Fibroblast of the aortic adventitia (primary cell): ENCODE measurements around the gene GPC5. TPM values are rescaled to one million over a fixed set of nuclear protein-coding genes. Genes with fewer than 3 reads are reported as not detected.

Experiments used
- DNase-seq: peaks from one replicate; pipeline ENCODE4 v3.0.0-alpha.2; 2010; ENCODE audit warnings: low read depth
- H3K4me3 ChIP-seq: 2 replicates; pipeline ENCODE4 v1.5.1; 2011; ENCODE audit warnings: low read depth, mild to moderate bottlenecking, control low read depth, low read length, moderate library complexity
- CTCF ChIP-seq: IDR thresholded peaks from 2 replicates; pipeline ENCODE4 v1.5.1; 2011; ENCODE audit warnings: mild to moderate bottlenecking, low read length, control low read depth, inconsistent platforms; ENCODE audit not compliant: insufficient read depth
- total RNA-seq: library from RNA; depleted of rRNA; stranded (reverse); fragments of >200 nt; gene quantifications from 2 replicates; pipeline ENCODE4 v1.2.3, GENCODE V29; 2012; ENCODE audit warnings: low replicate concordance

GPC5 gene
- total RNA-seq, 1 donor = 0.18 TPM

GRCh38 chr13:92315265-92315664, 916.8 kb downstream of the GPC5 start:
- no peak for DNase-seq
- no peak for TF ChIP-seq CTCF
- H3K4me3 ChIP-seq = no peak overlapping the region

- TF ChIP-seq CTCF = no peak
- no peak overlapping the region for H3K4me3 ChIP-seq
- DNase-seq = no peak
Measured at GRCh38 chr13:92316030-92316429, 917.6 kb downstream of the GPC5 start.

- DNase-seq = peak; percentile 54
- no peak overlapping the region for H3K4me3 ChIP-seq
Measured at GRCh38 chr13:92317066-92317465, 918.6 kb downstream of the GPC5 start.

GRCh38 chr13:92320323-92320722, 921.9 kb downstream of the GPC5 start:
- DNase-seq = no peak
- no peak overlapping the region for H3K4me3 ChIP-seq
- TF ChIP-seq CTCF = no peak

More at GRCh38 chr13:92317066-92317465, 918.6 kb downstream of the GPC5 start:
- no peak for TF ChIP-seq CTCF

GRCh38 chr13:92321174-92321573, 922.8 kb downstream of the GPC5 start:
- DNase-seq = no peak
- no peak for TF ChIP-seq CTCF

GRCh38 chr13:92345627-92346026, 947.2 kb downstream of the GPC5 start:
- no peak for DNase-seq
- H3K4me3 ChIP-seq = no peak overlapping the region
- TF ChIP-seq CTCF = no peak

More at GRCh38 chr13:92321174-92321573, 922.8 kb downstream of the GPC5 start:
- H3K4me3 ChIP-seq = no peak overlapping the region

- no peak for DNase-seq
- no peak for TF ChIP-seq CTCF
- H3K4me3 ChIP-seq = no peak overlapping the region
Measured at GRCh38 chr13:92346046-92346445, 947.6 kb downstream of the GPC5 start.
